PFSK-1 (cell line): Measurements from ENCODE around the gene MYOM3.

Source experiments
- POLR2AphosphoS5 ChIP-seq: IDR thresholded peaks from 2 replicates; pipeline ENCODE4 v1.6.1; 2012; ENCODE audit warnings: low read depth, mild to moderate bottlenecking, control low read depth, low read length, moderate library complexity
- TF ChIP-seq, protein P1 (sequence below), 2 experiments: IDR thresholded peaks; 2 replicates each; pipeline versions ENCODE4 v1.6.1 to v1.8.0; 2011 to 2012; ENCODE audit warnings: low read depth in 2 of 2, low read length in 2 of 2, control low read depth in 1 of 2, inconsistent platforms in 1 of 2, mild to moderate bottlenecking in 1 of 2, moderate library complexity in 1 of 2; ENCODE audit not compliant: insufficient read depth in 1 of 2

DNA sequence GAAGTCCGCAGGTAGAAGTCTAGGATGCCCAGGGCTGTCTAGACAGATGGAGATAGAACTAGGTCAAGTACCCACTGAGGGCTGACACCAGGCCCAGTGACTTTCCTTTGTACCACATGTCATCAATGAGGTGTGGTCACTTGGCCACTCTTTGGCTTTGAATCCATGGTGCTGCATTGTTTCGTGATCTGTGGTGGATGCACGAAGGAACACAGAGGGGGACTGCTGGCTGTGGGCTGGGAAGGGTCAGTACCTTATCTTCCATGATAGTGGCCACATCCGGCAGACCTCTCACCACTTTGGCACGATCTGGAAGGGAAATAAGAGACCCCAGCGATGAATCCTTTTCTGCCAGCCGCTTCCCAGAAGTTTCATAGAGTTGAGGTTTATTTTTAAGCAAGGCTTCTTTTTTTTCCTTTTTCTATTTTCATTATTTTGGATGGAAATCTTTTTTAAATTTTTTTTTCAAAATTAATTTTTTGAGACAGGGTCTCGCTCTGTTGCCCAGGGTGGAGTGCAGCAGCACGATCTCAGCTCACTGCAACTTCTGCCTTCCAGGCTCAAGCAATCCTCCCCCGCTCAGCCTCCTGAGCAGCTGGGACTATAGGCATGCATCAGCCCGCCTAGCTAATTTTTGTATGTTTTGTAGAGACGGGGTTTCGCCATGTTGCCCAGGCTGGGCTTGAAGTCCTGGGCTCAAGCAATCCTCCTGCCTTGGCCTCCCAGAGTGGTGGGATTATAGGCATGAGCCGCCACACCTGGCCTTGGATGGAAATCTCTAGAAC lies 53.1 kb downstream of the MYOM3 start:
- TF ChIP-seq, protein P1, sequence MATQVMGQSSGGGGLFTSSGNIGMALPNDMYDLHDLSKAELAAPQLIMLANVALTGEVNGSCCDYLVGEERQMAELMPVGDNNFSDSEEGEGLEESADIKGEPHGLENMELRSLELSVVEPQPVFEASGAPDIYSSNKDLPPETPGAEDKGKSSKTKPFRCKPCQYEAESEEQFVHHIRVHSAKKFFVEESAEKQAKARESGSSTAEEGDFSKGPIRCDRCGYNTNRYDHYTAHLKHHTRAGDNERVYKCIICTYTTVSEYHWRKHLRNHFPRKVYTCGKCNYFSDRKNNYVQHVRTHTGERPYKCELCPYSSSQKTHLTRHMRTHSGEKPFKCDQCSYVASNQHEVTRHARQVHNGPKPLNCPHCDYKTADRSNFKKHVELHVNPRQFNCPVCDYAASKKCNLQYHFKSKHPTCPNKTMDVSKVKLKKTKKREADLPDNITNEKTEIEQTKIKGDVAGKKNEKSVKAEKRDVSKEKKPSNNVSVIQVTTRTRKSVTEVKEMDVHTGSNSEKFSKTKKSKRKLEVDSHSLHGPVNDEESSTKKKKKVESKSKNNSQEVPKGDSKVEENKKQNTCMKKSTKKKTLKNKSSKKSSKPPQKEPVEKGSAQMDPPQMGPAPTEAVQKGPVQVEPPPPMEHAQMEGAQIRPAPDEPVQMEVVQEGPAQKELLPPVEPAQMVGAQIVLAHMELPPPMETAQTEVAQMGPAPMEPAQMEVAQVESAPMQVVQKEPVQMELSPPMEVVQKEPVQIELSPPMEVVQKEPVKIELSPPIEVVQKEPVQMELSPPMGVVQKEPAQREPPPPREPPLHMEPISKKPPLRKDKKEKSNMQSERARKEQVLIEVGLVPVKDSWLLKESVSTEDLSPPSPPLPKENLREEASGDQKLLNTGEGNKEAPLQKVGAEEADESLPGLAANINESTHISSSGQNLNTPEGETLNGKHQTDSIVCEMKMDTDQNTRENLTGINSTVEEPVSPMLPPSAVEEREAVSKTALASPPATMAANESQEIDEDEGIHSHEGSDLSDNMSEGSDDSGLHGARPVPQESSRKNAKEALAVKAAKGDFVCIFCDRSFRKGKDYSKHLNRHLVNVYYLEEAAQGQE (IDR thresholded peaks at IDR 0.05; ENCODE audit: insufficient read depth in 1 of 2, low read depth in 2 of 2, low read length in 2 of 2): no peak
- no peak for TF ChIP-seq POLR2AphosphoS5
